ENCODE measurements around the gene CAPN2.

The CAPN2 gene

DNA sequence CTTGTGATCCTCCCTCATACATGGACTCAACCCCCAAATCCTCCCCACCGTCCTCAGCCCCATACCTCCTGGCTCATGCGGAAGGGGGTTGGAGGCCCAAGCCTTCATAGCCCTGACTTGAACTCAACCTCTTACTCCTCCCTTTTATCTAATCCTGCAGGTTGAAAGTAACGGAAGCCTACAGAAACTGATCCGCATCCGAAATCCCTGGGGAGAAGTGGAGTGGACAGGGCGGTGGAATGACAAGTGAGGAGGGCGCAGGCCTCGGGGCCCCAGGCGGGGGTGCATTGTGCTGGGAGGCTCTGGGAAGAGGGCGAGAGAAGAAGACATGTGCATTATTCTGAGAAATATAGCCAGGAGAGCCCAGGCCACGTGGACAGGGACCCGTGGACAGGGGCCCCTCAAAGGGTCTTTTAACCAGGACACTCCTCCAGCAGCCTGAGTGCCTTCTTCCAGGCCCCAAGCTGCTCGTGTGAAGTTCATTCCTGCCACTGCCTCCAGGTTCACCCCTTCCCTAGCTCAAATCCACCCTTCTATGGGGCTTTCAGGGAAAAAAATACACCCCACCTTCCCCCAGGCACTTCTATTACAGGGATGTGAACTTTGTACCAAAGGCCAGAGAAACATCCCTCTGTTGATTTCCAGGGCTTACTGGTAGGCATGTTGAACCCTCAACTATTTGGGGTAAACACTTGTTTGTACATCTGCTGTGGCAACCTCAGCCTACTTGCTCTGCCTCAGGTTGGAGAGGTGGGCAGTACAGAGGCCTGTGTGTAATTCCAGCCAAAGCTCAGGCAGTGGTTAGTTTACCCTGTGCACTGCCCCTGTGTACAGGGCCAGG, 38.6 kb downstream of the CAPN2 start:
- TF ChIP-seq, protein P1, sequence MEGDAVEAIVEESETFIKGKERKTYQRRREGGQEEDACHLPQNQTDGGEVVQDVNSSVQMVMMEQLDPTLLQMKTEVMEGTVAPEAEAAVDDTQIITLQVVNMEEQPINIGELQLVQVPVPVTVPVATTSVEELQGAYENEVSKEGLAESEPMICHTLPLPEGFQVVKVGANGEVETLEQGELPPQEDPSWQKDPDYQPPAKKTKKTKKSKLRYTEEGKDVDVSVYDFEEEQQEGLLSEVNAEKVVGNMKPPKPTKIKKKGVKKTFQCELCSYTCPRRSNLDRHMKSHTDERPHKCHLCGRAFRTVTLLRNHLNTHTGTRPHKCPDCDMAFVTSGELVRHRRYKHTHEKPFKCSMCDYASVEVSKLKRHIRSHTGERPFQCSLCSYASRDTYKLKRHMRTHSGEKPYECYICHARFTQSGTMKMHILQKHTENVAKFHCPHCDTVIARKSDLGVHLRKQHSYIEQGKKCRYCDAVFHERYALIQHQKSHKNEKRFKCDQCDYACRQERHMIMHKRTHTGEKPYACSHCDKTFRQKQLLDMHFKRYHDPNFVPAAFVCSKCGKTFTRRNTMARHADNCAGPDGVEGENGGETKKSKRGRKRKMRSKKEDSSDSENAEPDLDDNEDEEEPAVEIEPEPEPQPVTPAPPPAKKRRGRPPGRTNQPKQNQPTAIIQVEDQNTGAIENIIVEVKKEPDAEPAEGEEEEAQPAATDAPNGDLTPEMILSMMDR (IDR thresholded peaks at IDR 0.05; ENCODE audit: insufficient read depth, low read depth, low read length, missing control alignments): no peak
- no peak for DNase-seq (ENCODE audit: low read depth)
- H3K4me3 ChIP-seq (ENCODE audit: low read length): no peak overlapping the region

DNA sequence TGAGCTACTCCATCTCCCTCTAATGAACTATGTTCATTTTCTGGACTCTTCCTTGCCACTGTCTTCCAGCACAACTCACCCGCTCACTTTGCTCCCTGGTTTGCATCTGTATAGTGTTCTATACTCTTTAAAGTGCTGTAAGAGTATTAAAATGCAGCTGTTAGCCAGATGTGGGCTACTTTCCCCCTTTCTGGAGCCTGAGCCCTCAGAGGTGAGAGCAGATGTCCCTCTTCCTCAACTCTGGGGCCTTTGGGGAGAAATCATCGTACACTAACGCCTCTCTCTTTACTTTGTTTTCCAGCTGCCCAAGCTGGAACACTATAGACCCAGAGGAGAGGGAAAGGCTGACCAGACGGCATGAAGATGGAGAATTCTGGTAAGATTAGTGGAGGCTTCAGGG, 39.4 kb downstream of the CAPN2 start:
- TF ChIP-seq, protein P1 (IDR thresholded peaks at IDR 0.05; ENCODE audit: insufficient read depth, low read depth, low read length, missing control alignments): no peak
- no peak for DNase-seq (ENCODE audit: low read depth)
- H3K4me3 ChIP-seq (ENCODE audit: low read length): no peak overlapping the region

DNA sequence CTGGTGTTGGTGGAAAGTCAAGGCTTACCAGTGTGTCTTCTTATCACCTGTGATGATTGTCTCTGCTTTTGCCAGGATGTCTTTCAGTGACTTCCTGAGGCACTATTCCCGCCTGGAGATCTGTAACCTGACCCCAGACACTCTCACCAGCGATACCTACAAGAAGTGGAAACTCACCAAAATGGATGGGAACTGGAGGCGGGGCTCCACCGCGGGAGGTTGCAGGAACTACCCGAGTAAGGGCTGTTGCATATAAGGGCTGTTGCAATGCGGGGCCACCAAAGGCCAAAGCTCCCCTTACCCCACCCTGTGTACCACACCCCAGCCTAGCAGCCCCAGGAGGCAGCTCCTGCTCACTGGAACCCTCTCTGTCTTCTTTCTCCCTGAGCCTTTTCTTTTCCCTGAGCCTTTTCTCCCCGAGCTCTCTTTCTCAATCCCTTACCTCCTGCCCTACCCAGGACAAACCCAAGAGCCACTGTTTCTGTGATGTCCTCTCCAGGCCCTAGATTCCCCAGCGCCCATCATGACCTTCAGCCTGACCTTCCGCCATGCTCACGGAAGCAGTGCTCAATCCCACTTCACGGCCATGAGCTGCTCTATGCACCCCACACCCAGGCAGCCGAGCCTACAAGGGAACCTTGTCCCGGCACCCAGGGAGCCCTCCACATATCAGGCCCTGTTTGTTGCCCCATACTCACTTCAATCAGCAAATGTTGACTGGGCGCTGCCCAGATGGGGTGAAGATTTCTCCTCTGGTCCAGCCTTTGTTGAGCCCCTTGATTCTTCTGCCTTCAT, 40.6 kb downstream of the CAPN2 start:
- TF ChIP-seq, protein P1 (IDR thresholded peaks at IDR 0.05; ENCODE audit: insufficient read depth, low read depth, low read length, missing control alignments): no peak
- no peak overlapping the region for H3K4me3 ChIP-seq (ENCODE audit: low read length)
- DNase-seq (ENCODE audit: low read depth): no peak

DNA sequence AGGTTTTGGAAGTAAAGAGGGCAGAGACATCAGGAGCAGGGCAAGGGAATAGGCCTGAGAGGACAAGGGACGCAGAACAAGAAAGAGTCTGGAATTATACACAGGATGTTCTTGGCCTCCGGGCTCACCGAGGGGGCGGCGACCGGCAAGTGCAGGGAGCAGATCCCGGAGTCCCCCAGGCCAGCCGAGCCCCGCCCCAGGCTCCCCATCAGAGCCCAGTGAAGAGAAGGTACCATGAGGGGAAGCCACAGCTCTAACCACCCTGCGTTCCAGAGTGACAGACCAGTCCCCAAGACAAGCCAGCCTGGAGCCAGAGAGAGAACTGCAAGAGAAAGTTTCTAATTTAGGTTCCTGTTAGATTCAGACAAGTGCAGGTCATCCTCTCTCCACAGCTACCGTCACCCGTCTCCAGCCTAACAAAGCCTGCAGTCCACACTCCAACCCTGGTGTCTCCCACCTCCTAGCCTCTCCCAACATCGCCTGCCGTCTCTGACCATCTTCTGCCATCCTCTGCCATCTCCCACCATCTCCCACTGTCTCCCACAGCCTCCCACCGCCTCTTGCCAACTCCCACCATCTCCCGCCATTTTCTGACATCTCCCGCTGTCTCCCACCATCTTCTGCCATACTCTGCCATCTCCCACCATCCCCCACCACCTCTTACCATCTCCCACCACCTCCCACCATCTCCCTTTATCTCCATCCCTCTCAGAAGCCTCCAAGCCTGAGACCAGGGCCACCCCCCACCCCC, 42.5 kb downstream of the CAPN2 start:
- no peak overlapping the region for H3K4me3 ChIP-seq (ENCODE audit: low read length)
- no peak for DNase-seq (ENCODE audit: low read depth)
- TF ChIP-seq, protein P1 (IDR thresholded peaks at IDR 0.05; ENCODE audit: insufficient read depth, low read depth, low read length, missing control alignments): no peak

DNA sequence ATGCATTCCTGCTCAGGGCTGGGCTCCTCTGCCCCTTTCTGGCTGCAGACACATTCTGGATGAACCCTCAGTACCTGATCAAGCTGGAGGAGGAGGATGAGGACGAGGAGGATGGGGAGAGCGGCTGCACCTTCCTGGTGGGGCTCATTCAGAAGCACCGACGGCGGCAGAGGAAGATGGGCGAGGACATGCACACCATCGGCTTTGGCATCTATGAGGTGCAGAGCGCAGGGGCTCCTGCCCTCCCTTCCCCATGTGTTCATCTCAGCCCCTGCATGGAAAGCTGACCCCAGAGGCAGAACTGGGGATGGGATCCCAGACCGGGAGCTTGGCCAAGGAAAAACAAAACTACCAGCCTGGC, 43.1 kb downstream of the CAPN2 start:
- no peak for DNase-seq (ENCODE audit: low read depth)
- TF ChIP-seq, protein P1 (IDR thresholded peaks at IDR 0.05; ENCODE audit: insufficient read depth, low read depth, low read length, missing control alignments): no peak
- no peak overlapping the region for H3K4me3 ChIP-seq (ENCODE audit: low read length)

DNA sequence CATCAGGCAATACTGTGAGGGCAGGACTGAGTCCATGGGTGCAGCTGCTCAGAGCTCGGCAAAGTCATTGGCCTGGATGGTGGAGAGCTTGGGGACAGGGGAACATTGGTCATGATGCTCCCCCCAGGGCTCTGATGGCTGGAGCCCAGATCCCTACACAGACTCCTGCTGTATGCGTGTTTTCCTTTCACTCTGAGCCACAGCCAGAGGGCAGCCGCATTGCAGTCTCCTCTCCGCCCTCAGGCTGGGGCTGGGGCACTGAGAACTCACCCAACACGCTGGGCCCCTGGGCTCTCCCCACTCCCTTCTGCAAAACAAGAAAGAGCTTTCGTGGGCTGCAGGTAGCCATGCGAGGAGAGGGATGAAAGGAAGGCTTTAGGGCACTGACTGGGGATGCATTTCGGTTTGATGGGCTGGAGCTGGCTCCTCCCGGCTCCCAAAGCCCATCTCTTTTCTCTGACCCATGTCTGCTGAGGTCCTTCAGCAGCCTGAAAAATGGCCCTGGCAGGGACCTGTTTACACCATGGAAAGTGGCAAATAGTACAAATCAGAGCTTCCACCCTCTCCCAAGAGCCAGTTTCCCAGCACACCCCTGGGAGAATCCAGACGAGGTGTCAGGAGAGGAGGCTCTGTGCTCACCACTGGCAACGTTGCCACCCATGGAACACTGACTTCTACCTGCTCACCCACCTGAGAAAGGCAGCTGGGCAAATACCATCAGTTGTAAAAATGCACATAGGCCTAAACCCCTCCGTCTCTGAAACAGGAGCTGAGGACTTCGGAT, 43.8 kb downstream of the CAPN2 start:
- H3K4me3 ChIP-seq (ENCODE audit: low read length): no peak overlapping the region
- TF ChIP-seq, protein P1 (IDR thresholded peaks at IDR 0.05; ENCODE audit: insufficient read depth, low read depth, low read length, missing control alignments): no peak

More for the DNA sequence above, 43.8 kb downstream of the CAPN2 start:
- no peak for DNase-seq (ENCODE audit: low read depth)

Data from epithelial cell of esophagus (primary cell).